HAP-1 (cell line): ENCODE measurements around the gene SCNN1G.

Experiments used
- DNase-seq, 2 experiments: peaks; one replicate each; pipeline ENCODE4 v3.0.0-alpha.2; 2016 to 2020; ENCODE audit warnings: low spot score in 2 of 2
- H3K27me3 ChIP-seq: fragments of 250-450 bp; sonication (Bioruptor Pico); 2 replicates; pipeline ENCODE4 v1.5.1; 2020; ENCODE audit warnings: low read depth, mild to moderate bottlenecking, moderate library complexity
- H3K36me3 ChIP-seq: fragments of 250-450 bp; sonication (Bioruptor Pico); replicated peaks from 2 replicates; pipeline ENCODE4 v1.5.1; 2020; ENCODE audit warnings: mild to moderate bottlenecking
- H3K4me1 ChIP-seq: fragments of 250-450 bp; sonication (Bioruptor Pico); 2 replicates; pipeline ENCODE4 v1.5.1; 2020; ENCODE audit warnings: mild to moderate bottlenecking
- H3K4me3 ChIP-seq: fragments of 250-450 bp; sonication (Bioruptor Pico); 2 replicates; pipeline ENCODE4 v1.5.1; 2020; ENCODE audit warnings: mild to moderate bottlenecking, moderate library complexity
- H3K9me3 ChIP-seq: fragments of 250-450 bp; sonication (Bioruptor Pico); 2 replicates; pipeline ENCODE4 v1.5.1; 2020; ENCODE audit warnings: mild to moderate bottlenecking, moderate library complexity
- in situ Hi-C: fragments of 300-500 bp; cut with MboI; formaldehyde crosslinking; loops from 3 replicates; pipeline ENCODE4 v1.14.3; 2020; ENCODE audit warnings: low sequenced_read_pairs, inconsistent platforms, mixed read lengths

The SCNN1G gene

DNA sequence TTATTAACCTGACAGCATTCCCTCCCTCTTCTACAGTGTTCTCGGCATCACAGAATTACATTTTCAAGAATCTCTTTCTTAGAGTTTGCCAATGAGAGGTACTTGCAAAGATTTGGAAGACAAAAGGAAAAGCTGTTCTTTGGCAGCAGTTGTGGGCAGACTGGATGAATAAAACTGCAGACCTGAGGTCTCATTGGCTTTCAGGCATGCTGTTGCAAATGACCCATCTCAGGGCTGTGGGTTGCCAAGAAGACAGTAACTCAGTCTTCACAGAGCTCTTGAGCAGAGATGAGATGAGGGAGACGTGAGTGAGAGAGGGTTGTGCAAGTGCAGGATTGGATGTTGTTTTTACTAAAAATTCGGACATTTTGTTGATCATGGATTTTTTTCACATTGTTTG is 22.0 kb upstream of the SCNN1G start:
- Histone ChIP-seq H3K9me3 (no peaks in the 10 kb centered on the region), H3K27me3 (peaks cover 2% of the 10 kb centered on the region; the same call in 1 of the 2 replicates), H3K4me3 (no peak overlapping the region), H3K4me1 (no peaks in the 10 kb centered on the region), H3K36me3 (no peaks in the 10 kb centered on the region)
- in situ Hi-C loops = no loop called here
- DNase-seq = no peak

DNA sequence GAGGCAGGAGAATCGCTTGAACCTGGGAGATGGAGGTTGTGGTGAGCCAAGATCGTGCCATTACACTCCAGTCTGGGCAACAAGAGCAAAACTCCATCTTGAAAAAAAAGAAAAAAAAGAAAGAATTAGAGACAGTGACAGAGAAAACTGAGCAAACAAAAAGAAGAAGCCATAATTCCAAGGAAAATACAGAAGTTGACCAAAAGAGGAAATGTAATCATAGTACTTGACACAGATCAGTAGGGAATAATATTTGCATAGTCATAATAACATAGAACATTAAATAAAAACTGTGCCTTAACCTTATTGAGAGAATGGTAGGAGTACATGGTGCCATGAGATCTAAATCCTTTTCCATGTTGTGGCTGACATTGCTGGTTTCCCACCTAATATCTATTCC is 18.6 kb upstream of the SCNN1G start:
- in situ Hi-C loops = no loop called here
- Histone ChIP-seq H3K36me3 (no peaks in the 10 kb centered on the region), H3K9me3 (no peaks in the 10 kb centered on the region), H3K4me3 (no peak overlapping the region), H3K27me3 (peaks cover 6% of the 10 kb centered on the region; the same call in 1 of the 2 replicates), H3K4me1 (no peaks in the 10 kb centered on the region)
- DNase-seq = no peak

DNA sequence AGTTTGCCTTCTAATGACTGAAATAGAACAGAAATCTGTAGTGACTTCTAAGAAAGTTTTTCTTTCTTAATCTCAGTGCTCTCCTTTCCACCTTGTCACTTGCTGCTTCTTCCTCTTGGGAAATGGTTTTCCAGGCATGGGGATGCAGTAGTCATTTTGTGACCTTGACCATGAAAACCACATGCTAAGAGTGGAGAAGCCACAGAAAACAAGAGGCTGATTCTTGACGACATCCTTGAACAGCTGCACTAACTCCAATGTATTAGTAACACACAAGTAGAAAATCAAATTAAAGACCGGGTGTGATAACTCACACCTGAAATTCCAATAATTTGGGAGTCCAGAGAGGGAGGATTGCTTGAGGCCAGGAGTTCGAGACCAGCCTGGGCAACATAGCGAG is 17.8 kb upstream of the SCNN1G start:
- H3K4me3 ChIP-seq = no peak overlapping the region
- H3K27me3 ChIP-seq = peaks cover 6% of the 10 kb centered on the region; the same call in 1 of the 2 replicates
- in situ Hi-C loops = no loop called here
- H3K9me3 ChIP-seq = no peaks in the 10 kb centered on the region
- H3K36me3 ChIP-seq = no peaks in the 10 kb centered on the region
- no peaks in the 10 kb centered on the region for H3K4me1 ChIP-seq
- DNase-seq = no peak

GRCh38 chr16:23172583-23172982 is 10.0 kb upstream of the SCNN1G start:
- no peak for DNase-seq
- no peak overlapping the region for H3K4me3 ChIP-seq
- H3K9me3 ChIP-seq = no peaks in the 10 kb centered on the region
- H3K4me1 ChIP-seq = no peaks in the 10 kb centered on the region
- peaks cover 4% of the 10 kb centered on the region; the same call in 1 of the 2 replicates for H3K27me3 ChIP-seq
- H3K36me3 ChIP-seq = no peaks in the 10 kb centered on the region
- in situ Hi-C loops = no loop called here

- H3K27me3 ChIP-seq = peaks cover 4% of the 10 kb centered on the region; the same call in 1 of the 2 replicates
- H3K36me3 ChIP-seq = no peaks in the 10 kb centered on the region
- H3K4me3 ChIP-seq = no peak overlapping the region
- H3K4me1 ChIP-seq = no peaks in the 10 kb centered on the region
- no peak for DNase-seq
- no peaks in the 10 kb centered on the region for H3K9me3 ChIP-seq
- in situ Hi-C loops = no loop called here
Measured at GRCh38 chr16:23172994-23173393, 9.6 kb upstream of the SCNN1G start.

- Histone ChIP-seq H3K9me3 (no peaks in the 10 kb centered on the region), H3K4me1 (no peaks in the 10 kb centered on the region), H3K27me3 (no peaks in the 10 kb centered on the region; the same call in 1 of the 2 replicates), H3K4me3 (no peak overlapping the region), H3K36me3 (no peaks in the 10 kb centered on the region)
- peak in 1 of 2 experiments; percentile 23 for DNase-seq
- in situ Hi-C loops = loop anchor here (5.0 kb wide), 1 partner anchor 253 kb away; no protein-coding TSS in a partner anchor
Measured at GRCh38 chr16:23174622-23175021, 7.9 kb upstream of the SCNN1G start.

DNA sequence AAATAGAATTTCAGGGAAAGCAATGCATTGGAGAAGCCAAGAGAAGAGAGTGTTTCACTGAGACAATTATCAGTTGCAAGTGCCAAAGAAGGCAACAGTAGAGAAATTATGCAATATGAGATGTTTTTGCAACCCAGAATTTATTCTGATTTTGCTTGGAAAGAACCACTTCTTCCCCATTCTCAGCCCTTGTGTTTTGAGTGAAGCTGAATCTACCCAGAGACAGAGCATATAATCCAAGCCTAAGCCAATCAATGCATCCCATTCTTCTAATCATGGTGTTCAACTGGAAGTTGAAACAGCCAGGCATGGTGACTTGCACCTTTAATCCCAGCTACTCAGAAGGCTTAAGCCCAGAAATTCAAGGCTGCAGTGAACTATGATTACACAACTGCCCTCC is 6.9 kb upstream of the SCNN1G start:
- Histone ChIP-seq H3K36me3 (no peaks in the 10 kb centered on the region), H3K4me3 (no peak overlapping the region), H3K9me3 (no peaks in the 10 kb centered on the region), H3K27me3 (no peaks in the 10 kb centered on the region; the same call in 1 of the 2 replicates), H3K4me1 (no peaks in the 10 kb centered on the region)
- in situ Hi-C loops = loop anchor here (5.0 kb wide), 1 partner anchor 252 kb away; no protein-coding TSS in a partner anchor
- no peak for DNase-seq

- Histone ChIP-seq H3K9me3 (no peaks in the 10 kb centered on the region), H3K4me1 (no peaks in the 10 kb centered on the region), H3K36me3 (no peaks in the 10 kb centered on the region), H3K4me3 (no peak overlapping the region), H3K27me3 (peaks cover 39% of the 10 kb centered on the region)
- in situ Hi-C loops = no loop called here
- DNase-seq = no peak
Measured at GRCh38 chr16:23181506-23181905, 1.0 kb upstream of the SCNN1G start.

GRCh38 chr16:23182206-23182678 is 303 bp upstream of the SCNN1G start:
- DNase-seq = peak; percentile 24 to 79
- peaks cover 41% of the 10 kb centered on the region for H3K27me3 ChIP-seq
- H3K9me3 ChIP-seq = no peaks in the 10 kb centered on the region
- in situ Hi-C loops = no loop called here
- H3K36me3 ChIP-seq = no peaks in the 10 kb centered on the region
- no peaks in the 10 kb centered on the region for H3K4me1 ChIP-seq
- H3K4me3 ChIP-seq = no peak overlapping the region

DNA sequence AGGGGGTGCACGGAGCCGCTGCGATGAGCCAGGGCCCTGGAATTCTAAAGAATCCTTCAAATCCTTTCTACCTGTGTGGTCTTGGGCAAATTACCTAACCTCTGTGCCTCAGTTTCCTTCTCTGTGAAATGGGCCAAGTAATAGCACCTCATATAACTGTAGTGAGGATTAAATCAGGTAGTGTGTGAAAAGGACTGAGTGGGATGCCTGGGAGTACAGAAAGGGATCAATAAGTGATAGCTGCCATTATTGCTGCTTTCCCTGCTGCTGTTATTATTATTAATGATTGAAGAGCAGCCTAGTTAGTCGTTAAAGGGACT is 958 bp downstream of the SCNN1G start:
- no peaks in the 10 kb centered on the region for H3K4me1 ChIP-seq
- in situ Hi-C loops = no loop called here
- H3K4me3 ChIP-seq = no peak overlapping the region

DNA sequence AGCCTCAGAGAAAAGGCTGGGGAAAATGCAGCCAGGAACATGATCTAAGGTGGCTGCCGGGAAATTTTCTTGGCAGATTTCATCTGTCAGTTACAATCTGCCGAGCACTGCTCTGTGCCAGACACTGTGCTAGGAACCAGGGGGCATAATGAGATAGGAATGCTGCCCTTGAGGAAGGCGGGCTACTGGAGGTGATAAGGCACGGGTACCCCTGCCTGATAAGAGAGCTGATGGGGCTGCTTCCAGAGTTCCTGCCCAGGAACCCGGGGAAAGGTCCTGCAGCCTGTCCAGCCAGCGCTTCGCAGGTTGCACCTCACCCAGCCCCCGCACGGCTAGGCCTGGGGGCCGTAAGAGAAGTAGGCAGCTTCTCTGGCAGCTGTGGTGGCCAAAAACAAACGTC is 3.1 kb downstream of the SCNN1G start:
- no peak overlapping the region for H3K4me3 ChIP-seq
- H3K27me3 ChIP-seq = peaks cover 44% of the 10 kb centered on the region
- in situ Hi-C loops = no loop called here
- no peaks in the 10 kb centered on the region for H3K4me1 ChIP-seq
- no peaks in the 10 kb centered on the region for H3K9me3 ChIP-seq
- DNase-seq = no peak
- H3K36me3 ChIP-seq = no peaks in the 10 kb centered on the region

More for the DNA sequence above, 958 bp downstream of the SCNN1G start:
- no peak for DNase-seq
- Histone ChIP-seq H3K36me3 (no peaks in the 10 kb centered on the region), H3K27me3 (peaks cover 44% of the 10 kb centered on the region), H3K9me3 (no peaks in the 10 kb centered on the region)

DNA sequence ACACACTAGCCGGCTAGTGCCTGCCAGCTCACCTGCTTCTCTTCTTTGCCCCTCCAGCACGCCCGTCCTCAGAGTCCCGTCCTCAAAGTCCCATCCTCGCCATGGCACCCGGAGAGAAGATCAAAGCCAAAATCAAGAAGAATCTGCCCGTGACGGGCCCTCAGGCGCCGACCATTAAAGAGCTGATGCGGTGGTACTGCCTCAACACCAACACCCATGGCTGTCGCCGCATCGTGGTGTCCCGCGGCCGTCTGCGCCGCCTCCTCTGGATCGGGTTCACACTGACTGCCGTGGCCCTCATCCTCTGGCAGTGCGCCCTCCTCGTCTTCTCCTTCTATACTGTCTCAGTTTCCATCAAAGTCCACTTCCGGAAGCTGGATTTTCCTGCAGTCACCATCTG is 3.6 kb downstream of the SCNN1G start:
- H3K27me3 ChIP-seq = peaks cover 44% of the 10 kb centered on the region
- H3K9me3 ChIP-seq = no peaks in the 10 kb centered on the region
- no peak overlapping the region for H3K4me3 ChIP-seq
- no peaks in the 10 kb centered on the region for H3K4me1 ChIP-seq
- in situ Hi-C loops = no loop called here
- no peak for DNase-seq
- no peaks in the 10 kb centered on the region for H3K36me3 ChIP-seq

GRCh38 chr16:23187341-23187740 is 4.8 kb downstream of the SCNN1G start:
- in situ Hi-C loops = no loop called here
- no peaks in the 10 kb centered on the region for H3K4me1 ChIP-seq
- peaks cover 40% of the 10 kb centered on the region for H3K27me3 ChIP-seq
- no peaks in the 10 kb centered on the region for H3K36me3 ChIP-seq
- no peak for DNase-seq
- H3K4me3 ChIP-seq = no peak overlapping the region
- H3K9me3 ChIP-seq = no peaks in the 10 kb centered on the region

DNA sequence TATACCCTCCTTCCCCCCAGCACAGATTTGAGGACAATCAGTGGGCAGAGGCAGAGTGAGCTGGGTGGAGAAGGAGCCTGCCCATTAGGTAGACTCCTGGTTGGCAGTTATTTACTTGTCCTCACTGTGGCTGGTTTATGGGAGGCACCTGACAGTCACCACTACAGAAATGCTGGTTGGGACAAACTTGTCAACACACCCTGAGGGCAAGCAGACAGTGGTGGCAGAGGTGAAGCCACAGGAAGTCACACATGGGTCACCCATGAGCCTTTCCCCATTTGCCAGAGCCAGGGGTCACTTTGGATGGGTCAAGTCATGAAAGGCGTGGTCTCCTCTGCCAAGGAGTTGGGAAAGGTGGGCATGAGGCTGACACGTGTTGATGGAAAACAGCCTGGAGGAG is 6.4 kb downstream of the SCNN1G start:
- Histone ChIP-seq H3K9me3 (no peaks in the 10 kb centered on the region), H3K4me3 (no peak overlapping the region), H3K4me1 (no peaks in the 10 kb centered on the region), H3K36me3 (no peaks in the 10 kb centered on the region), H3K27me3 (peaks cover 26% of the 10 kb centered on the region)
- in situ Hi-C loops = no loop called here
- no peak for DNase-seq
